Measurements from ENCODE around the gene COL6A2.
"Not testable (repeated sequence)": the region's sequence is repeated elsewhere in the genome, so short reads cannot be mapped to it uniquely, and the experiment has no call there.

The COL6A2 gene

DNA sequence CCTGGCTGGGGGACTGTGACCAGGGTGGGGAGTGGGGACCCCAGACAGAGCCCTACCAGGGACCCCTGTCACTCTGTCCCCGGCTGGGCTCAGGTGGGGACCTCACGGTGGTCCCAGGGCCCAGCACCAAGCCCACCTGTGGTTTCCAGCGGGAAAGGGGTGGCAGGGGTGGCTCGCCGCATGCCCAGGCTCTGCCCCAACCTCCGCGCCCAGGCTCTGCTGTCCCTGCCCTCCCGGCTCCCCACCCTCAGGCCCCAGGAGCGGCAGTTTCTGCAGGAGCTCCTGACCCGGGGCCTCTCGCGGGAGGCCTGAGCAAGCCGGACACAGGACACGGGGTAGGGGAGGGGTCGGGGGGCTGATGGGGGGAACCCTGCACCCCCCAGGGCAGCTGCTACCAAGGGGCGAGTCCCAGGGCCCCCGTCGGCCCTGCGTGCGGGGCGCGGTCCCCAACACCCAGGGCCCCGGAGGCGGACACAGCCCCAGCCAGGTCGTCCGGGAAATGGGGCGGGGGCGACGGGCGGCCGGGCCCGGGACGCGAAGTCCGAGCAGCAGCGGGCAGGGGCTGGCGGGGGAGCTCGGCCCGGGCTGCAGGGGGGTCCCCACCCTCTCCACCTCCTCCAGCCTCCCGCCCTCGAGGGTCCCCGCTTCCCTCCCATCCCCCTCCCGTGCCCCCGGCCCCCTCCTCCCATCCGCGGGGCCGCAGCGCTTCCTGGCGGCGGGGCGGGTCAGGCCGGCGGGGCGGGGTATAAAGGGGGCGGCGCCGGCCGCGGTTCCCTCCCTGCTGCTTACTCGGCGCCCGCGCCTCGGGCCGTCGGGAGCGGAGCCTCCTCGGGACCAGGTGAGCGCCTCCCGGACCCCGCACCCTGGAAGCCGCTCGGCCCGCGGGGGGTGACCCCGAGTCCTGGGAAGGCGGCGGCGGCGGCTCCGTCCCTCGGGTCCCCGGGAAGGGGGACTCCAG is at the start of gene COL6A2:
Gene COL6A2, plus strand, starts transcription at position 777 of the 958 bp plus-strand sequence.
- DNase-seq, result peak; percentile 64

DNA sequence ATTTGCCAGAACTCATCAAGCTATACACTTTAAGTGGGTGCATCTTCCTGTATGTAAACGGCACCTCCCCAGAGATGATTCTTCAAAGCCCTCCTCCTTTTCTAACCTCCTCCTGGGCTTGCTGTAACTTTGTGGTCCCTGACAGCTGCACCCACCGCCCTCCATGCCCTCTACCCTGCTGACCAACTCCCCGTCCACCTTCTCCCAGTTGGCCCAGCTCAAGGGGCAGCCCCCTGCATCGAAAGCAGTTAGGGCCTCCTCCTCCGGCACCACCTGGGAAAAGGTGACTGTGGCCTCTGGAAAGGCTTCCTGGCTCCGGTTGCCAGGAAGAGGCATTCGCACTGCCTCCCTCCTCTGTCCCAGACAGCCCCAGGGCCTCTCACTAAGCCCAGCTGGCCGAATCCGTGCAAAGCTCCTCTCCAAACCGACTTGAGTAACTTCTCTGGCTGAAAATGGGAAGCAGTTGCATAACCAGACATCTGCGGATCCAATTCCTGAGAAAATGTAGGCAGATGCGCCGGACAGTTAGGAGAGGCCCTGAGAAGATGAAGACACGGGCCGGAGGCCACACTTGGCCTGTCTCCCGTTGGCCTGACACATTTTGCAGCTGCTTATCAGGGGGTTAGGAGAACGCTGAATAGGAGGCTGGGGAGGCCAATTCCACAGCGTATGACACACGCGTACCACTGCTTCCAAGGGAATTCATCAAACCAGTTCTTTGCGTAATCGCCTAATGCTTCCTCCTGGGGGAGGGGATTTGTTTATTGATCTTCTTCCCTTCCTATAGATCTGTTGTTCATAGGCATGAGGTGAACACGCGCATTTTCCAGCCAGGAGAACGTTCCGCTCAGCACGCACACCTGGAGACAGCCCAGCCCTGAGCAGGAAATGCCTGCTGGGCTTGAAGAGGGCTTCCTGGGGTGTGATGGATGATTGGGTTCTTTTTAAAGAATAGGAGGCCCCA is 48.7 kb upstream of the COL6A2 start:
- DNase-seq, result no peak

DNA sequence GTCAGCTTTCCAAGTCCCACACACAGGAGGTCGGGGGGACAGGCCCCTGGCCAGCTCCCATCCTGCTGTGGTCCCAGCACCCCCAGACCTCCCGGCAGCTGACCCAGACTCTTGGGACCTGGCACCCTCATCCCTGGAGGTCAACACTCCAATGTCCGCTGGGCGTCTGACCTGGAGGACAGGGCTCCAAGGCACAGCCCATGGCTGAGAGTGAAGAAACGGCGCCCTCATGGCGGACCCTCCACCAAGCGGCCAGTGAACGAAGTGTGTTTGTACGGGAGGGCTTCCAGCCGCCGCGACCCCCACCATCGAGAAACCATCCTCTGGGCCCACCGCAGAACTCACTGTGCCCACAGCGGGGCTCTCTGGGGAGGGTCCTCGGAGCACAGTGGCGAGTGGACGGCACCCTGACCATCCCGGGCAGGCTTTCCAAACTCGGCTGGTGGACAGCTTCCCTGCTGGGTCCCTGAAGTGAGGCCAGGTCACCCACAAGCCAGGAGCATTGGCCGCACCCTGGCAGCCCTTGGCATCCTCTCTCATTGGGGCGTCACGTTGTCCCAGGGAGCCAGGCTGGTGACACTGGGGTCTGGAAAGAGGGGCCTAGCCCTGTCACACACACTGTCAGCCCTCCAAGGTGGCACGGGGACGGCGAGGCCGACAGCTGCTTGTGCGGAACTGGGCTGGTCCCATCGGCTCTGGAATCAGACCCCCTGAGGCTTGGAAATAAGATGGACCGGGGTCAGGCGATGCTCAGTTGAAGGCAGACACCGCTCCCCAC is 47.8 kb upstream of the COL6A2 start:
- no peak for DNase-seq

DNA sequence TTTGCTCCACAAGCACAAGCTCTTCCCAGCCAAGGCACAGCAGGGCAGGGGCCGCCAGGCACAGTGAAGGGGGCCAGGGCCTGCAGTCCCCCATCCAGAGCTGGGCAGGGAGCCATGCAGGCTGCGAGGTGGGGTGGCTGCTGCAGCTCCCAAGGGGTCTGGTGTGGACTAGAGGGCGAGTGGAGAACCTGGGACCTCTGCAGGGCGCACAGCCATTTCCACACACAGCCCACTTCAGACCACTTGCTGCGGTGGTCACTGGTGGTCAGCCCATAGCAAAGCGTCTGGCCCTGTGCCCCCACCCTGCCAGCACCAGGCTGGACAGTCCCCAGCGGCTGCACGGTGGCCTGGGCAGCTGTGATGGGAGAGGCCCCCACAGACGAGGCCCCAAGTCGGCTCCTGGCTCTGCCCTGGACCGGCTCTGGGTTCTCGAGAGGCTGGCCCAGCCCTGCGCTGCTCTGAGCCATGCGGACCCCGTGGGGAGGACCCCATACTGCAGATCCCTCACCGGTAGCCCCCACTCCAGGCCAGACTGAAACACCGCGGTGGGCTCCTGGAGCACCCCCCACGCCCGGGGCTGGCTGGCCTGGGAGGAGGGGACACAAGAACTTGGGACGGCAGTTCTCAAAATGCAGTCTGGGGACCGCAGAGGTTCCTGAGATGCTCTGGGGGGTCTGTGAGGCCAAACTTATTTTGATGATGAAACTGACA is 47.1 kb upstream of the COL6A2 start:
- DNase-seq, result no peak

DNA sequence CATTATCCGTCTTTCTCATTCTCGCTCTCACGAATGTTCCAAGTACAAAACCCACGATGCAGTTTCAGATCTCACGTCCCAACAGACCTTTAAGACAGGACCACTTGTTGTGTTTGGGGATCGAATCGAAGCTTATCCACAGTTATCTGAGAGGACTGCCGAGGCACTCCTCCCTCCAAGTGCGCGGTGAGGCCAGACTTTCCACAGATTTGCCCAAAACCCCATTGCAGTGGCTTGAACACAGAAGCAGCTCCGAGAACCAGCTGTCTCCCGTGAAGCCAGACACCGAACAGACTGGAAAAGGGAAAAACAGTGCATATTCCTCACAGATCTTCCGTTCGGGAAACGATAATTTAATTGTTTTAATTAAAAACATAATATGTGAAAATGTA is 46.5 kb upstream of the COL6A2 start:
- DNase-seq, result no peak

DNA sequence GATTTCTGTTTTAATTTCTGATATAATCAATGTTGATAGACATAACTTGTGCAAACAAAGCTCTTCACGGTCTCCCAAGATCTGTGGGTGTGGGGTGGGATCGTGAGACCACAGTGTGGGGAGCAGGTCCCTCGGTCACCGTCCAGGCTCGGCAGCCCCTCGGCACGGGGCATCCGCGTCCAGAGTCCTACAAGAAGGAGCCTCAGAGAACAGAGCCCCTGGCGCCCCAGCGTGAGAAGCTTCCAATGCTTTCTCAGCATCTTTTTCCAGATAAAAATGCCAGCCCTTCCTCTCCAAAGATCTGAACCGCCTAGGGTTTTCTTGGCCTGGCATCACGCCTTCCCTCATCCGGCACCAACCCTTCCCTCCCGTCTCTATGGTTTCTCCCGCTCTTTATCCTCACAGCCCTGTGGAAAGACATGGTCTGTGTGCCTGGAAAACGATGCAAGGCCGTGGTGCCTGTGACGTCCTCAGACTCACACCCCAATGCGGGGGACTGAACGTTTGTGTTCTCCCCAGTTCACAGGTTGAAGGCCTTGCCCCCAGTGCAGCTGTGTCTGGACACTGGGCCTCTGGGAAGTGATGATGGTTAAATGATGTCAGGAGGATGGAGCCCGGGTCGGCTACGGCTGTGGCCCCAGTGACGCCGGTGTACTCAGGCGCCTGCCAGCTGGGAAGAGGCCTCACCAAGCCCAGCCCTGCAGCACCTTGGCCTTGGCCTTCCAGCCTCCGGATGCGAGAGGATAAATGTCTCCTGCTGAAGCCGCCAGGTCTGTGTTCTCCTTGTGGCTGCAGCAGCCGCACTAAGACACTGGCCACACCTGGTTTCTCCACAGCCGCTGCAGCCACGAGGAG is 45.9 kb upstream of the COL6A2 start:
- DNase-seq, result no peak

DNA sequence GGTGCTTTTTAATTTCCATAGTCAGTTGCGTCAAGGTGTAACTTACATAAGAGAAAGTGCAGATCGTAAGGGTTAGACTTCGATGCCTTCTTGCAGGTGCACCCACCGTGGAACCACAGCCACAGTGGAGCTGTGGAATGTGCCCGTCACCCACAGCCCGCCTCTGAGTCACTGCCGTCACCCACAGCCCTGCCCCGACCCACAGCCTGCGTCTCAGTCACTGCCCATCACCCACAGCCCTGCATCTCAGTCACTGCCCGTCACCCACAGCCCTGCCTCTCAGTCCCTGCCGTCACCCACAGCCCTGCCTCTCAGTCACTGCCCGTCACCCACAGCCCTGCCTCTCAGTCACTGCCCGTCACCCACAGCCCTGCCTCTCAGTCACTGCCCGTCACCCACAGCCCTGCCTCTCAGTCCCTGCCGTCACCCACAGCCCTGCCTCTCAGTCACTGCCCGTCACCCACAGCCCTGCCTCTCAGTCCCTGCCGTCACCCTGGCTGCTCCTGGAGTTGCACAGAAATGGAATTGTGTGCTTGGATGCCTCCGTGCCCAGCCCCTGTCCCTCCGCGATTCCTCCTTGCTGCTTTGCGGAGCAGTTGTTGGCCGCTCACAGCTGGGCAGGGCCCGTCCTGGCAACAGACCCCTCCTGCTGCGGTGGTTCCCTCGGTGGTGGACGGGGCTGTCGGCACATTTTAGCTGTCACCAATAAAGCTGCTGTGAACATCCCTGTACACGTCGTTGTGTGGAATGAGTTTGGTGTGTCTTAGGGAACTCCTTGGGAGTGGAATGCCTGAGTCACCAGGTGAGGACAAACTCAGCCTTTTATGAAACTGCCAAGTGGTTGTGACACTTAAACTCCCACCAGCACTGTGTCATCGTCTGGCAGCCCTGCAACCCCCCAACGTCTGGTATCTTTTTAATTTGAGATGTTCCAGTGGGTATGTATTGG is 44.9 kb upstream of the COL6A2 start:
- DNase-seq, result peak; percentile 72

DNA sequence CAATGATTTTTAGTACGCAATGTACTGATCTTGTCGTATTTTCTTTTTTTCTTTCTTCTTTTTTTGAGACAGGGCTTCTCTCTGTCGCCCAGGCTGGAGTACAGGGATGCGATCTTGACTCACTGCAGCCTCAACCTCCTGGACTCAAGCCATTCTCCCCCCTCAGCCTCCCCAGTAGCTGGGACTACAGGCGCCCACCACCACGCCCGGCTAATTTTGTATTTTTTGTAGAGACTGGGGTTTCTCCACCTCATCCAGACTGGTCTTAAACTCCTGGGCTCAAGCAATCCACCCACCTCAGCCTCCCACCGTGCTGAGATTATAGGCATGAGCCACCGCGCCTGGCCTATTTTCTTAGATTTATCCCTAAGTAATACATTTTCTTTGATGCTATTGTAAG is 43.9 kb upstream of the COL6A2 start:
- no peak for DNase-seq

DNA sequence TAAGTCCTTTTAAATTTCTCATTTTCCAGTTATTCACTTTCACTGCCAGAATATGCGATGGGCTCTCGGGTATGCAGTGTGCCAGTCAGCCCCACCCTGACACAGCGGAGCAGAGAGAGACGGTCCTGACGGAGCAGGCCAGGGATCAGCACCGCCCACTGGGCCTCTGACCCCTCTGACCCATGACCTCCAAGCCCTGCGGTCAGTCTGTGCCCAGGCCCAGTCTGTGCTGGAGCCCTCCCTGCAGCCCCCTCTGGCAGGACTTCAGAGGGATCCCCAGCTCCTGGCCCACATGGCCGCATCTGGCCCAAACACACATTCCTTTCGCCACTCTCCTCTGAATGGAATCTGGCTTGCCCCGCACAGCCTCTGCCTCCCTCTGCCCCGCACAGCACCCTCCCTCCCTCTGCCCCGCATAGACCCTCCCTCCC is 43.4 kb upstream of the COL6A2 start:
- no peak for DNase-seq

DNA sequence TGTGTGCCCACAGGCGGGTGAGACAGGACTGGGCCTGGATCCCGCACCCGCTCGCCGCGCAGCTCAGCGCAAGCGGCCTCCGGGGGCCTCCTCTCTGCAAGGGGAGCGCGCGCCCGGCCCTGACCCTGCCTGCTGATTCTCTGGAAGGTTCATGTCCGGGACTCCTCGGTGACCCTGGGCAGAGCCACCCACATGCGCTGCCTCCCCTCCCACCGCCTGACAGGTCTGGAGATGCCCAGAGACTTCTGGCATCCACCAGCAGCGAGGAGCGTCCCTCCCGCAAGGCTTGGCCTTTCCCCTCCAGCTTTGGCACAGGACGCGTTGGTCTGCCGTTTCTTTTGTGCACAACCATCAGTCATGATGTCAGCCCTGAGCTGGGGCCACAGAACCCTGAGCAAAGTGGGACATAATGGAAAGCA is 42.0 kb upstream of the COL6A2 start:
- no peak for DNase-seq

DNA sequence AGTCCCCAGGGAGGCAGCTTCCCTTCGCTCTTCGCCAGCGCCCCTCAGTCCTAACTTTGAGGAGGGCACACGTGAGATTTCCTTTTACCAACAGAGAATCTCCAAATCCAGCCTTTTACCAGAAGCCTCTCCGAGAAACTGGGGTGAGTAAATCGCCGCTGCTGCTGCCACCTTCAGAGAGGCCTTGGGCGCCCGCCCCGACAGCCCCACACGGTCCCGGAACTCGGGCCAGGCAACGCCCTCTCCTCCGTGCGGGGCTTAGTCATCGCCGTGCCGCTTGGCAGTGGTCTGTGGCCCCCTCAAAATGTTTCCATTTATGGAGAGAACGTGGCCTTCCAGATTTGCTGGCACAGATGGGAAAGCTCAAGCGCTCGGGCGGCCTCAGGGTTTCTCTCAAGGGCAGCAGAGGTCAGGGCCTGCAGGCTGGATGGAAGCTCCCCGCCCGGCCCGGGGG is 41.4 kb upstream of the COL6A2 start:
- no peak for DNase-seq

DNA sequence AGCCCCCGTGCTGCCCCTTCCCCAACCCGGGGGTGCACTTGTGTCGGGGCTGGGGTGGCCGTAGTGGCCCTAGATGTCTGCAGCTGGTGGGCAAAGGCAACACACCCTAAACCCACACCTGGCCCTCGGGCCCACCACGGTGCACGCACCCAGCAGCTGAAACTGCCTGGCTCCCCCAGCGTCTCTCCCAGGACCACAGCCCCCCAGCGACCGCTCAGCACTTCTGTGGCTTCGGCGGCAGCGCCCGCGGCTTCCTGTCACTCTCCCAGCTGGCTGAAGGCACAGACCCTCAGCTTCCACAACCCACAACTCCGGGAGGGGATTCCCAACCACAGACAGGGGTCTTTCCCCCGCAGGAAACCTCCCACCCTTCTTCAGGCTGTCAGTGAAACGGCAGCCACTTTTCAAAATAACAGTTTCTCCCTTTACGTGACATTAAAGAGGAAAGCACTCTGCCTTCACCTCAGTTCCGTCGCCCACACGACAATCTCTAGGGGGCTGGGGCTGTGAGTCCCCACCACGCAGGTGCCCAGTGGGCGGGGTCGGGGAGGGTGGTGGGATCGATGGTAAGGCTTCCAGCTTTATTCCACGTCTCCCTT is 40.7 kb upstream of the COL6A2 start:
- DNase-seq, result no peak

DNA sequence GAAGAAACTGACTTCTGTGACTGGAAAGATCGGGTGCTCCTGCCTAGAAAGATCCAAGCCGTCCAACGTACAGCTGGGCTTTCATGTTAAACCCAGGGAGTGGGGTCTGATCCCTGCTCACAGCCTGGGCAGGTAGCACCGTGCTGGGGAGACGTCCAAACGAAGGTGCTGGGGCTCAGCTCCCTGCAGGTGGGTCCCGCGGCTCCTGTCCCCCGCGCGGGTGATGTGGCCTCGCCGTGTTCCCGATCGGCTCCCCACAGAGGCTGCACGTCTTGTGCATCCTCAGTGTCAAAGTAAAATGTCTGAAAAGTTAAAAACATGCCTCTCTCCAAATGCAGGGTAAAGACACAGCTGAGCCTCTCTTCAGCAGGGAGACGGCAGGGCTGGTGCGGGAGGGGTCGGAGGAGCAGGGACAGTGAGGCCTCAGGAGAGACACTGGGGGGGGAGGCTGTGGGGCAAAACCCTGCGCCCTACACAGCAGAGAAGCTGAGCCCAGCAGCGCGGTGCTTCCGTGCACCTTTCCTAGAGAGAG is 40.1 kb upstream of the COL6A2 start:
- DNase-seq, result no peak

DNA sequence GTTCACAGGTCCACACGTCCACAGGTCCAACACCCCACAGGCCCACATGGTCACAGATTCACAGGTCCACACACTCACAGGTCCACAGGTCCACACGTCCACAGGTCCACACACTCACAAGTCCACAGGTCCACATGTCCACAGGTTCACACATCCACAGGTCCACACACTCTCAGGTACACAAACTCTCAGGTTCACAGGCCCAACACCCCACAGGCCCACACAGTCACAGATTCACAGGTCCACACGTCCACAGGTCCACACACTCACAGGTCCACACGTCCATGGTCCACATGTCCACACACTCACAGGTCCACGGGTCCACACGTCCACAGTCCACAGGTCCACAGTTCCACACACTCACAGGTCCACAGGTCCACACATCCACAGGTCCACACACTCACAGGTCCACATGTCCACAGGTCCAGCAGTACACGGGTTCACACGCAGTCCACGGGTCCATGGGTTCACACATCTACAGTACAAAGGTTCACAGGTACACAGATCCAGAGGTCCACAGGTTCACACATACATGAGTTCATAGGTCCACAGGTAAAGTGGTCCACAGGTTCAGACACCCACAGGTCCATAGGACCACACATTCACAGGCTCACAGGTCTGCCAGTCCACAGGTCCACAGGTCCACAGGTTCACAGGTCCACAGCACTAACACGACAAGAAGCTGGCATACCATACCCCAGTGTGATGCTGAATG is 39.3 kb upstream of the COL6A2 start:
- no peak for DNase-seq

DNA sequence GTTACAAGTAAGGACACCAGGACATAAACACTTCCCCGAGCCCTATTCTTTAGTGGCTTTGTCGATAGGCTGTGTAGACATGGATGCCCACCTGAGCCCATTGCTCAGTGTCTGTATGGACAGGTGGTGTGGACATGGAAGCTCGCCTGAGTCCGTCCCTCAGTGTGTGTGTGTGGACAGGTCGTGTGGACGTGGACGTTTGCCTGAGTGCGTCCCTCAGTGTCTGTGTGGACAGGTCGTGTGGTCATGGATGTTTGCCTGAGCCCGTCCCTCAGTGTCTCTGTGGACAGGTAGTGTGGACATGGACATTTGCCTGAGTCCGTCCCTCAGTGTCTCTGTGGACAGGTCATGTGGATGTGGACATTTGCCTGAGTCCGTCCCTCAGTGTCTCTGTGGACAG is 38.7 kb upstream of the COL6A2 start:
- DNase-seq, result no peak

DNA sequence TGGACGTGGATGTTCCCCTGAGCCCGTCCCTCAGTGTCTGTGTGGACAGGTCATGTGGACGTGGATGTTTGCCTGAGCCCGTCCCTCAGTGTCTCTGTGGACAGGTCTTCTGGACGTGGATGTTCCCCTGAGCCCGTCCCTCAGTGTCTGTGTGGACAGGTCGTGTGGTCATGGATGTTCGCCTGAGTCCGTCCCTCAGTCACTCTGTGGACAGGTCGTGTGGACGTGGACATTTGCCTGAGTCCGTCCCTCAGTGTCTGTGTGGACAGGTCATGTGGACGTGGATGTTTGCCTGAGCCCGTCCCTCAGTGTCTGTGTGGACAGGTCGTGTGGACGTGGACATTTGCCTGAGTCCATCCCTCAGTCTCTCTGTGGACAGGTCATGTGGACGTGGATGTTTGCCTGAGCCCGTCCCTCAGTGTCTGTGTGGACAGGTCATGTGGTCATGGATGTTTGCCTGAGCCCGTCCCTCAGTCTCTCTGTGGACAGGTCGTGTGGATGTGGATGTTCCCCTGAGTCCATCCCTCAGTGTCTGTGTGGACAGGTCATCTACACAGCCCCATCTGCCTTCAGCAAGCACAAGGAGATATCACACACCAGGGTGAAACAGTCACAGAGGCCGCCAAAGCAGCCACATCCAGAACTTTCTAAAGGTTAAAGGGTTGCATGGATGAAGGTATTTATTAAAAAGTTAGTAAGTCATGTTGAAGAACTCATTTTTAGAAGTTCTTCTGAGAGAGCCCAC is 38.0 kb upstream of the COL6A2 start:
- DNase-seq, result not testable (repeated sequence)

DNA sequence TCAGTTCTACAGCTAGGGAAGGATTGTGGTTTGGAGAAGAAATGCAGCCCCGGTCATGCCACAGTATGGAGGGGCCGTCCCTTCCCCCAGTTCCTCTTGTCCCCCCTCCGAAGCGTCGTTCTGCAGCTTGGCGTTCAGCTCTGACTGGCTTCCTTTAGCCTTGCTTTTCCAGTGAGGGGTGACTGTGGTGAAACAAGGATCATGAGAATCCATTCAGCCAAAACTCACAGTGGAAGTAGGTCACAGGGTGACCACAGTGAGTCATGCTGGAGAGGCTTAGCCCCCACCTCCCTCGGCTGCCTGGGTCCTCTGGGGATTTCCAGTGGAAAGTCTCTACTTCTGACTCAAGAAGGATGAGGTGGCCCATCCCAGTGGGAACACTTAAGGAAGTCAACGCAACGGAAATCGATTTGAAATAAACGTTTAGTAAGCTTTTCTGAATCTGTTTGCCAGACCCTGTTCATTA is 37.3 kb upstream of the COL6A2 start:
- peak; percentile 47 for DNase-seq
